Activated CD4-positive, alpha-beta memory T cell treated with anti-CD3 and anti-CD28 coated beads for 36 hours (primary cell): ENCODE measurements around the gene LRRC59. TPM values are rescaled to one million over a fixed set of nuclear protein-coding genes. Genes with fewer than 3 reads are reported as not detected.

Experiments used
- CTCF ChIA-PET: fragments of 350-600 bp; sonication (Branson Sonifier 250); formaldehyde crosslinking; loops from one replicate; lab custom pipeline; 2021; ENCODE audit warnings: antibody characterized with exemption, inconsistent platforms; lab: Charles Lee
- POLR2A ChIA-PET: fragments of 350-600 bp; sonication (Branson Sonifier 250); formaldehyde crosslinking; loops from one replicate; lab custom pipeline; 2021; ENCODE audit warnings: antibody characterized with exemption; lab: Charles Lee
- DNase-seq: peaks from one replicate; pipeline ENCODE4 v3.0.0-alpha.2; 2020
- H3K27ac Mint-ChIP-seq: one replicate; pipeline ENCODE4 v1.8.0; 2021; ENCODE audit warnings: mixed read lengths
- H3K27me3 Mint-ChIP-seq: one replicate; pipeline ENCODE4 v1.8.0; 2021; ENCODE audit warnings: mixed read lengths
- H3K36me3 Mint-ChIP-seq: one replicate; pipeline ENCODE4 v1.8.0; 2021; ENCODE audit warnings: mixed read lengths
- H3K4me1 Mint-ChIP-seq: one replicate; pipeline ENCODE4 v1.8.0; 2021; ENCODE audit warnings: low read depth, mixed read lengths
- H3K4me3 Mint-ChIP-seq: one replicate; pipeline ENCODE4 v1.8.0; 2021; ENCODE audit warnings: mild to moderate bottlenecking, mixed read lengths
- H3K9me3 Mint-ChIP-seq: one replicate; pipeline ENCODE4 v1.8.0; 2021; ENCODE audit warnings: mixed read lengths
- intact Hi-C: fragments of 100-400 bp; cut with micrococcal nuclease; formaldehyde crosslinking; loops from one replicate; pipeline ENCODE4 v1.15.1; 2023
- total RNA-seq, 2 experiments: library from RNA; stranded (reverse); gene quantifications; one replicate each; pipeline ENCODE4 v1.2.3, GENCODE V29; 2021

The LRRC59 gene
- total RNA-seq: 10 to 100 TPM; 77.1 to 78.8 TPM

DNA sequence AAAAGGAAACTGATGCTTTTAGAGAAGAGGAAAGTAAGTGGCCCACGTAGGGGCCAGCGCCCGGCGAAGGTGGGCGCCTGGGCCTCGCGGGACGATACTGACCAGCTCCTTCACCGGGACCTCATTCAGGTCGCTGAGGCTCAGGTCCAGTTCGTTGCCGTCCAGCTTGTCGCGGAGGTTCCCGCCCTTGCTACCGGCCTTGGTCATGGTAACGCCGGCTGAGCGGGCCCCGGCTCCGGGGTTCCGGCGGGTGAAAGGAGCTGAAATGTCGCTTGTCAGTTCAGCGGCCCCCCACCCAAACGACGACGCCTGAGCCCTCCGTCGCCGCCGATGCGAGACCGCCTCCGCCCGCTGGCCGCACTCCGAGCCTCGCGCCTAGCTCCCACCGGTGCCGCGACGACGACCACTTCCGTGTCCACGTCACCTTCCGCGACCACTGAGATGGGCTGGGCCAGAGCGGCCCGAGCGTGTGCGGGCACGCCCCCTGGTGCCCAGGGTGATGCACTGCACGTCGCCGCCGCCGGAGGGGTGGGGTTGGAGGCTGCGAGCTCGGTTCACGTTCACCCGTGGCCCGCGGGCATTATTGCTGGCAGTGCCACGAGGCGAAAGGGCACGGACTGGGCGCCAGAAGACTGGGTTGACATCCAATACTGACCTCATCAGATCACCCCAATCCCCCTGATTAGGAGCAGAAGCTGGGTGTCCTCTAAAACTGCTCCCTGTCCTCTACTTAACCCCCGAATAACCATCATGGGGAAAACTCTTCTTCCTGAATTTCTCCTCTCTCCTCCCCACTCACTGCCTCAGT, at the start of gene LRRC59:
Gene LRRC59, minus strand, starts transcription at position 413 of the 808 bp plus-strand sequence. Its CDS starts 206 bp downstream, at position 207.
- peak within 1 kb of the TSS; percentile 94 for H3K4me3 Mint-ChIP-seq
- H3K36me3 Mint-ChIP-seq: peaks cover 28% of the 10 kb centered on the region
- intact Hi-C loops: loop anchor here (2.0 to 5.0 kb wide), 2 partner anchors 25 to 35 kb away; partner anchors contain the start of genes EME1 and MRPL27
- H3K9me3 Mint-ChIP-seq: peaks cover 5% of the 10 kb centered on the region
- POLR2A ChIA-PET: interaction anchor here (0.7 to 3.1 kb wide), 14 partner anchors 9 to 322 kb away, joined by 3 to 17 read pairs (median 4); partner anchors contain the start of genes EME1, LUC7L3, MRPL27 and RSAD1
- no peaks in the 10 kb centered on the region for H3K27me3 Mint-ChIP-seq
- peak; percentile 95 for DNase-seq
- H3K4me1 Mint-ChIP-seq: peaks cover 27% of the 10 kb centered on the region
- CTCF ChIA-PET: interaction anchor here (0.7 to 5.5 kb wide), 41 partner anchors 8 to 445 kb away, joined by 3 to 79 read pairs (median 5); partner anchors contain the start of genes ACSF2, COL1A1, EME1 and MRPL27
- H3K27ac Mint-ChIP-seq: peak within 1 kb of the TSS; percentile 82

DNA sequence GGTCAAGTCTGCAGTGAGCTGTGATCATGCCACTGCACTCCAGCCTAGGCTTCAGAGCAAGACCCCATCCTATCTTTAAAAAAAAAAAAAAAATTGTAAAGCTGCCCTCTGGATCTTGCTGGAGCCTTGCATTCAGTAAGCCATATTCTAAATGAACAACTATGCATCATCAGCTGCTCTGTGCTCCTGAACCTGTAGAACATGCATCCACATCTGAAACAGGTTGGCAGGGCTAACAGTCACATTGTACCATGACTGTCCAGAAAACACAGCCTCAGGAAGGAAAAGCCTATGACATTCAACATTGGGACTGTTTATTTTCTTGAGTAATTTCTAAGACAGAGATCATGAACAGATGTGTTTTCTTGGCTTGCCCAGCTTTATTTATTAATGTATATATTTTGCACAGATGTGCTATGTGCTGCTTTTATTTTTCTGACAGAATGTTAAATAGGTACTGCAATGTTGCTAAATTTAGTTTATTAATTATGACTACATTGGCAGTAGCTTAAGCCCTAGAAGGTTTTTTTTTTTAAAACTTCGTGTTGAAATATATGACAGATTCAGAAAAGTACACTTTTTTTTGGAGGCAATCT, 48.5 kb upstream of the LRRC59 start:
- no peak for DNase-seq
- no peaks in the 10 kb centered on the region for H3K27me3 Mint-ChIP-seq
- CTCF ChIA-PET: no interaction called here
- no peak overlapping the region for H3K4me3 Mint-ChIP-seq
- H3K9me3 Mint-ChIP-seq: no peaks in the 10 kb centered on the region
- intact Hi-C loops: no loop called here
- no peaks in the 10 kb centered on the region for H3K36me3 Mint-ChIP-seq
- no peaks in the 10 kb centered on the region for H3K4me1 Mint-ChIP-seq
- POLR2A ChIA-PET: no interaction called here
- H3K27ac Mint-ChIP-seq: no peak overlapping the region

DNA sequence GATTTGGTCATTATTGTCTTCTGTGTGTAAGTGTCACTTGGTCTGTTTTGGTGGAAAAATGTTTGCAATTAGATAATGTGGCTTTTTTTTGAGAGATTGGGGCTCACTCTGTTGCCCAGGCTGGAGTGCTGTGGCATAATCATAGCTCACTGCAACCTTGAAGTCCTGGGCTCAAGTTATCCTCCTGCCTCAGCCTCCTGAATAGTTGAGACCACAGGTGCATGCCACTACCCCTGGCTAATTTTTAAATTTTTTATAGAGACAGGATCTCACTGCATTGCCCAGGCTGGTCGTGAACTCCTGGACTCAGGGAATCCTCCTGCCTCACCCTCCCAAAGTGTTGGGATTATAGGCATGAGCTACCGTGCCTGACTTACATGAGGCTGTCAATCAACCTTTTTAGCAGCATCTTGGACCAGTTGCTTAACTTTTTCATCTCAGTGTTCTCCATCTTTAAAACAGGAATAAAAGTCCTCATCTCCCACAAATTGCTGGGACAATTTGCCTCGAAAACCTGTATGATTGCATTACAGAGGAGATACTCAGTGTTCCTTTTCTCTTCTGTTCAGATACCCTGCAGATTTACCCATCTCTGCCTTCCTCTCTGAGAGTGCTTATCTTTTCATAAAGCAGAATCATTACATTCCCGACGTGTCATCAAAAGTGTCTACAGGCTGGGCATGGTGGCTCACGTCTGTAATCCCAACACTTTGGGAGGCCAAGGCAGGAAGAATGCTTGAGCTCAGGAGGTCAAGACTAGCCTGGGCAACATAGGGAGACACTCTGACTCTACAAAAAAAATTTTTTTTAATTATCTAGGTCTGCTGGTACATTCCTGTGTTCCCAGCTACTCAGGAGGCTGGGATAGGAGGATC, 47.8 kb upstream of the LRRC59 start:
- intact Hi-C loops: no loop called here
- ChIA-PET CTCF (no interaction called here), POLR2A (no interaction called here)
- no peaks in the 10 kb centered on the region for H3K27me3 Mint-ChIP-seq
- no peak overlapping the region for H3K27ac Mint-ChIP-seq
- H3K4me3 Mint-ChIP-seq: no peak overlapping the region
- no peak for DNase-seq
- H3K4me1 Mint-ChIP-seq: no peaks in the 10 kb centered on the region
- H3K9me3 Mint-ChIP-seq: no peaks in the 10 kb centered on the region
- no peaks in the 10 kb centered on the region for H3K36me3 Mint-ChIP-seq

DNA sequence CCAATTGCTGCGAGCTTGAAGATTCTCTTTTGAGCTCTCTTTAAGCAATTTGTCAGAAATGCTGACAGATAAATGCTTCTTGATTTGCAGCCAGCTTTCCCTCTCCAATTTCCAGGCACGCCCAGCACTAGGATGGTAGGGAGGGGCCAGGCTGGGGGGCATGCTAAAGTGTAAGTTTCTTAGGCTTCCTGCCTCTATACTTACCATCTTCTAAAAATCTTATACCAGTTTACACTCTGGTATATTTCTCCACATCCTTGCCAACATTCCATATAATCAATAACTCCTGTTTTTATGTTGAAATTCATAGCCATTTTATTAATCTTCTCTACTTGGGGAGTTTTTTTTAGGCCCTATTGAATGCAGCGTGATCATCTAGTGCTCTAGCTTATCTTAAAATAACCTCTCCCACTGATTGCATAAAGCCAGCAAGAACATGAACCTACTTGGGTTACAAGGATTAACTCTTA, 46.2 kb upstream of the LRRC59 start:
- ChIA-PET POLR2A (interaction anchor here (1.2 kb wide), 1 partner anchor 18 kb away, joined by 3 read pairs; no protein-coding TSS in a partner anchor), CTCF (interaction anchor here (0.9 kb wide), 1 partner anchor 46 kb away, joined by 3 read pairs; no protein-coding TSS in a partner anchor)
- no peak for DNase-seq
- intact Hi-C loops: no loop called here
- Mint-ChIP-seq H3K4me3 (no peak overlapping the region), H3K27ac (no peak overlapping the region), H3K36me3 (no peaks in the 10 kb centered on the region), H3K27me3 (no peaks in the 10 kb centered on the region), H3K9me3 (no peaks in the 10 kb centered on the region), H3K4me1 (no peaks in the 10 kb centered on the region)

DNA sequence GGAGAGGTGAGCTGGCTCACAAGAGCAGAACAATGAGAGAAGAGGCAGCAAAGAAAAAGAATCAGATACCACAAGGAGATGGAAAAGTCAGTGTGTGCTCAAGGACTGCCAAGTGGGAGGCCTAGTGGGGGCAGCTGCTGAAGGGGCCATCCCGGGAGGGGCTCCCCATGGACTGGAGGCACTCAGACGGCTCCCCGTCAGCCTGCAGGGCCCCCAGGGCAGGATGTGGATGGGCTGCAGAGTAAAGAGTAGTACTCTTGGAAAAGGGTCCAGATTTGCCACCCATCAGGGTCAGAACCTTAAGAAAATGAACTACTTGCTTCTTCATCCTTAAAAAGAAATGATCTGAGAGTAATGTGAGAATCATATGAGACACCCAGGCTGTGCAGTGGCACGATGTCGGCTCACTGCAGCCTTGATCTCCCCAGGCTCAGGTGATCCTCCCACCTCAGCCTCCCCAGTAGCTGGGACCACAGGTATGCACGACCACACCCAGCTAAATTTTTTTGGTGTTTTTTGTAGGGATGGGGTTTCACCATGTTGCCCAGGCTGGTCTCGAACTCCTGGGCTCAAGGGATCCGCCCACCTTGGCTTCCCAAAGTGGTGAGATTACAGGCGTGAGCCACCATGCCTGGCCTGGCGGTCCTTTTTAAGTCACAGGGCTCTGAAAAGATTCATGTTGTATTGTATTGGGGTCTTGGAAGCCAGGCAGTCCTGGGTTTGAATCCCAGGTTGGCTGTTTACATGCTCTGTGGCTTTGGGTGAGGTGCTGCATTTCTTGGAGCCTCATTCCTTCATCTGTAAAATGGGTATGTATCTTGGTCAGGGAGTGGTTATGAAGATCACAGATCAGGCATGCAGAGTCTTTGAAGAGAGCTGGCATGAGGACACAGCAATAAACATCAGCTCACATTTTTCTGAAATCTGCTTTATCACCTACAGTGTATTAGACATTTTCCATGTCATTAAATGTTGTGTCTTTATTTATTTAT, 43.8 kb upstream of the LRRC59 start:
- H3K27ac Mint-ChIP-seq: no peak overlapping the region
- CTCF ChIA-PET: no interaction called here
- intact Hi-C loops: no loop called here
- POLR2A ChIA-PET: no interaction called here
- H3K9me3 Mint-ChIP-seq: no peaks in the 10 kb centered on the region
- H3K36me3 Mint-ChIP-seq: no peaks in the 10 kb centered on the region
- H3K4me3 Mint-ChIP-seq: no peak overlapping the region
- no peak for DNase-seq
- no peaks in the 10 kb centered on the region for H3K4me1 Mint-ChIP-seq
- no peaks in the 10 kb centered on the region for H3K27me3 Mint-ChIP-seq

DNA sequence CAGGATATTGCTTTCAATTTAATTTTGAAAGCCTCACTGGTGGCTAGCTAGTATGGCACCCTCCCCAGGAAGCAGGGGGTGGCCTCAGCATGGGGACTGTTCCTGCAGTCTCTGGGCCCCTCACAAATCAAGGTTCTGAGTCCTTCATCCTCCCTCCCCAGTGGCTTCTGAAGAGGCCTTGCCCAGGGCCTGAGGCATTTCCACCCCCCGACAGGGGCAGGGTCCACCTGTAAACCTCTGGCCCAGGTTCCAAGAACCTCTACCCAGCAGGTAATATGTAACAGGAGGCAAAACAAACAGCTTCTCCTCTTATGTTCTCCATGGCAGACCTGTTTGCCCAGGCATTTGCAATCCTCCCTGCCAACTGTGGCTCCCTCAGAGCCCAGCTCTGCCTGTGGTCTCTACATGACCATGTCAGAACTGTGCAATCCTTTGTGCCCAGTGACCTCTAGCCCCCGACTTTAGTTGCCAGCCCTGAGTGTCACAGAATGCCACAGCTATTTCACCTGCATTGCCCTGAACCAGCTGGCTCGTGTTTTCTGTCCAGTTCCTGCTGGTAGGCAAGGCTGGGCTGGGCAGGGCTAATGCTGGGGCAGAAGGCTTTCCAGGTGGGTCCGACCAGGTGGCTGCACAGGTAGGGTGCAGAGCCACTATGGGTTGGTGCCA, 43.0 kb upstream of the LRRC59 start:
- no peaks in the 10 kb centered on the region for H3K9me3 Mint-ChIP-seq
- H3K27me3 Mint-ChIP-seq: no peaks in the 10 kb centered on the region
- H3K27ac Mint-ChIP-seq: no peak overlapping the region
- H3K4me1 Mint-ChIP-seq: no peaks in the 10 kb centered on the region
- POLR2A ChIA-PET: no interaction called here
- intact Hi-C loops: no loop called here
- CTCF ChIA-PET: no interaction called here
- DNase-seq: no peak
- H3K4me3 Mint-ChIP-seq: no peak overlapping the region
- no peaks in the 10 kb centered on the region for H3K36me3 Mint-ChIP-seq

DNA sequence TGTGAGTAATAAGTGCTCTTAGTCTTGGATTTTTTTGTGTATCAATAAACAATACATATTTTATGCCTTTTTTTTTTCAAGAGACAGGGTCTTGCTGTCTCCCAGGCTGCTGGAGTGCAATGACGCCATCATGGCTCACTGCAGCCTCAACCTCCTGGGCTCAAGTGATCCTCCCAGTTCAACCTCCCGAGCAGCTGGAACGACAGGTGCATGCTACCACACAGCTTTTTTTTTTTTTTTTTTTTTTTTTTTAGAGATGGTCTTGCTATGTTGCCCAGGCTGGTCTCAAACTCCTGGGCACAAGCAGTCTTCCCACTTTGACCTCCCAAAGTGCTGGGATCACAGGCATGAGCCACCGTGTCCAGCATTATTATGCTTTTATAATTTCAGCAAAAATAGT, 41.7 kb upstream of the LRRC59 start:
- Mint-ChIP-seq H3K4me1 (no peaks in the 10 kb centered on the region), H3K9me3 (no peaks in the 10 kb centered on the region), H3K27ac (no peak overlapping the region), H3K4me3 (no peak overlapping the region), H3K27me3 (no peaks in the 10 kb centered on the region), H3K36me3 (no peaks in the 10 kb centered on the region)
- ChIA-PET POLR2A (no interaction called here), CTCF (no interaction called here)
- intact Hi-C loops: no loop called here
- DNase-seq: no peak

DNA sequence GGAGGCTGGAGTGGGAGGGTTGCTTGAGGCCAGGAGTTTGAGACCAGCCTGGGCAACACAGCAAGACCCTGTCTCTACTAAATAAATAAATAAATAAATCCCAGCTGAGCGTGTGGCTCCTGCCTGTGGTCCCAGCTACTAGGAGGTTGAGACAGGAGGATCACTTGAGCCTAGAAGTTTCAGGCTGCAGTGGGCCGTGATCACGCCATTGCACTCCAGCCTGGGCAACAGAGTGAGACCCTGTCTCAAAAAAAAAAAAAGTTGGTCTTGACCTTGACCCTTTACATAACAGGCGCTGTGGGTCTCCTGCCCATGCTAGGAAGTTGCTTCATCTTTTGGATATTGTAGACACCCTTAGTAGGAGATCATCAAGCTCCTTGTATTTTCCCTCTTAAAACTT, 40.1 kb upstream of the LRRC59 start:
- no peaks in the 10 kb centered on the region for H3K4me1 Mint-ChIP-seq
- intact Hi-C loops: no loop called here
- no peak for DNase-seq
- no peaks in the 10 kb centered on the region for H3K27me3 Mint-ChIP-seq
- no peak overlapping the region for H3K27ac Mint-ChIP-seq
- H3K9me3 Mint-ChIP-seq: no peaks in the 10 kb centered on the region
- H3K4me3 Mint-ChIP-seq: no peak overlapping the region
- no peaks in the 10 kb centered on the region for H3K36me3 Mint-ChIP-seq
- ChIA-PET CTCF (no interaction called here), POLR2A (no interaction called here)

DNA sequence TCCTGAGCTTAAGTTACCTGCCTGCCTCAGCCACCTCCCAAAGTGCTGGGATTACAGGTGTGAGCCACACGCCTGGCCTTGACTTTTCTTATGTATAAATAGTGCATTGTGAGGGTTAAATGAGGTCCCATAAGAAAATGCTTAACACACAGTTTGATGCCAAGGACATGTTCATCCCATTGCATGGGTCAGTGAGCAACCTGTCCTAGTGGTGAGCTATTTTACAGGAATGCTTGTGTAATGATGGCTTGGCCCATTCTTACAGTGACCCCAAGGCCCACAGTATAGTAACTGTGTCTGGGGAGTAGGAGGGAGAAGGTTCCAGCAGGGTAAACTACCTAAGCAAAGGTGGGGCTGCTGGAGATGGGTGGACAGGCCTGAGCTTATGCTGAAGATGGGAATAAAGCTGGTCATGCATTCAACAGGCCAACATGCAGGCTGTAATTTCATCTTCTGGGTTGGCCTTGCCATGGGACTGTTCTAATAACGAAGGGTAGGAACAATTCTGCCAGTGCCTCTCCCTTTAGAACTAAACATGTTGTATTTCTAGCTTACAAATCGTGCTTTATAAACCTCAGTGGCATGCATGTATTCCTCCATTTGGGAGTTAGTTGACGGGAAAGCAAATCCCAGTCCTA, 34.9 kb upstream of the LRRC59 start:
- intact Hi-C loops: no loop called here
- ChIA-PET CTCF (interaction anchor here (0.9 to 1.3 kb wide), 2 partner anchors 10 to 47 kb away, joined by 3 read pairs; no protein-coding TSS in a partner anchor), POLR2A (no interaction called here)
- H3K9me3 Mint-ChIP-seq: no peaks in the 10 kb centered on the region
- H3K36me3 Mint-ChIP-seq: no peaks in the 10 kb centered on the region
- H3K27me3 Mint-ChIP-seq: no peaks in the 10 kb centered on the region
- no peak for DNase-seq
- peaks cover 7% of the 10 kb centered on the region for H3K4me1 Mint-ChIP-seq
- H3K27ac Mint-ChIP-seq: no peak overlapping the region
- no peak overlapping the region for H3K4me3 Mint-ChIP-seq
